Ecto neural progenitor cell (in vitro differentiated cells): ENCODE results near the gene FSTL5.
"Not testable (repeated sequence)": the region's sequence is repeated elsewhere in the genome, so short reads cannot be mapped to it uniquely, and the experiment has no call there.

Source experiments
- DNase-seq: peaks from one replicate; pipeline ENCODE4 v3.0.0-alpha.2; 2018; ENCODE audit warnings: low spot score

The FSTL5 gene

DNA sequence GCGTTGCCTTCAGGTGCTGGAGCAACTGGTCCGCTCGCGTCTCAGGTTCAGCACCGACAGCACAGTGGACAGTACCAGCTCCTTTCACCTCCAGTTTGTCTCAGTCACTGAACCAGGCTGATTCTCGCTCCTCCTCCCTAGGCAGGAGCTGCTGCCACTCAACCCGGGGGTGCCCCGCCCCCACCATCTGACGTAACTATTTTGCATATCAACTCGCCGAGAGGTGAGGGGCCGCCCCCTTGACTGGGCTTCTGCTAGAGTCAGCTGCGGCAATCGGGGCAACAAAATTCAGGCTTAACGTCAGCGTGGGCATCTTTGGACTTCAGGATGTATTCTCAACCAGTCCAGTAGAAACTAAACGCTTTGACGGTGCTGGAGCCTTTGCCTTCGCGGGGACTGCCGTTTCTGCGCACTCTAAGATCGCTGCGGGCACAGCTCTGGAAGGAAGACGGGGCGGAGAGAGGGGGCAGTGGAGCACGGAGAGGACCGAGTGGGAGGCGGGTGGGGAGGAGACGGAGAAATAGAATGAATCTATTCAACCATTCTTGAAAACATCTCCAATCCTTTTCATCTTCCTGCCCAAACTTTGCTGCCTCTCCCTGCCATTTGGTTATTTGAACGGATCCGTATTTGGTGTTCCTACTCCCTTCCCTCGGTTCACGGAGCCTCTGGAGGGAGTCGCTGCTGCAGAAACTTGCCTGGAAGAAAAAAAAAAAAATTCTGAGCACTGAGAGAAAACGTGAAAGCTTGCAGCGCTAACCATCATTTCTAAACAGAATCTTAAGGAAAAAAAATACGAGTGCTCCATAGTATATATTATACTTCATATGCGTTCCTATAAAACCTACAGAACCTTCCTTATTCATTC, at the start of gene FSTL5:
Gene FSTL5, minus strand, starts transcription at position 109 of the 868 bp plus-strand sequence. CDS start 52,604 bp downstream, outside the sequence.
- DNase-seq: peak; percentile 94

DNA sequence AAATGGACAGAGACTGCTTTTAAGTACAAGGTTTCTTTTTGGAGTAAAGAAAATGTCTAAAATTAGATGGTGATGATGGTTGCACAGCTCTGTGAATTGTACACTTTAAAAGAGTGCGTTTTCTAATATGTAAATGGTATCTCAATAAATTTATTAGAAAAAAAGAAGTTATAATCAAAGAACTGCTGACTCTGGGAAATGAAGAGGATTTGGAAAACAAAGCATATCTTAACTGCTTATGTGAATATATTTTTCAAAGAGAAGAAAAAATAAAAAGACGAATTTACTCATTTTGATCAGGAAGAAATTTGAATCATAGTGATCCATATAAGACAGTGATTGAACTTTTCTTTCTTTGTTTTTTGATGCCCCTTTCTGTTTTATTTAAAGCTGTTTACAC, 45.9 kb upstream of the FSTL5 start:
- no peak for DNase-seq

DNA sequence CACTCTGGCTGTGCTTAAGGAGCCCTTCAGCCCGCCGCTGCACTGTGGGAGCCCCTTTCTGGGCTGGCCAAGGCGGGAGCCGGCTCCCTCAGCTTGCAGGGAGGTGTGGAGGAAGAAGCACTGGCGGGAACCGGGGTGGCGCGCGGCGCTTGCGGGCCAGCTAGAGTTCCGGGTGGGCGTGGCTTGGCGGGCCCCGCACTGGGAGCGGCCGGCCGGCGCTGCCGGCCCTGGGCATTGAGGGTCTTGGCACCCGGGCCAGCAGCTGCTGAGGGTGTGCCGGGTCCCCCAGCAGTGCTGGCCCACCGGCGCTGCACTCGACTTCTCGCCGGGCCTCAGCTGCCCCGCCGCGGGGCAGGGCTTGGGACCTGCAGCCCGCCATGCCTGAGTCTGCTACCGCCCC, 39.7 kb upstream of the FSTL5 start:
- DNase-seq: not testable (repeated sequence)

DNA sequence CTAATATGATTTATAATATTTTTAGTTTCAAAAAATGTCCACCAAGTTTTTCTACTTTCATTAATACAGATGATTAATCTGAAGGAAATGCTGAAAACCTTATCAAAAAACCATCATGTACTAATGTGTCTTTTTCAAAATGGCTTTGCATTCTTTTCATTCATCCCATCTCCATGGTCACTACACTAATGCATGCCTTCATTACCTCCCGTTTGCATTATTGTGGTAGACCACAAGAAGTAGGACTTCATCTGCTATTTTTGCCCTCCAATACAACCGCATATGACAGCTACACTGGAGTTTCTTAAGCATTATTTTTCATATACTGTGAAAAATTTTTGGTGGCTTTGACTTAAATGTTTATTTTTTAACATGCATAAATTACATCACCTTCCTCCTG, 37.9 kb upstream of the FSTL5 start:
- no peak for DNase-seq

DNA sequence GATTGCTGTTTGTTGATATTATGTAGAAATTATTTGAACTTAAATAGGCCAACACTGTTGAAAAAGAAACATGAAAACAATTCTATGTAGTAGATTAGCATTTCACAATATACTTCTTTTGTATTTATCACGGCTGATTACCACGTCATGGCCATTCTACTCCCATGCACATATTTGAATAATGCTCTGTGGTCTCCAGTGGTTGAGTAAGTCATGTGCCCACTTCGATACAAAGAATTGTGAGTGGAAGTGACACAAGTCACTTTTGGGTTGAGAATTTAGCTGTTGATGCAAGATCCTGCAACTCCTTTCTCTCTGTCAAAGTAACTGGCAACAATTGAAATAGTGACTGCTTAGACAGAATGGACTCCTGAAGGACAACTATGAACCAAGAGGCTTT, 6.7 kb upstream of the FSTL5 start:
- DNase-seq: no peak

DNA sequence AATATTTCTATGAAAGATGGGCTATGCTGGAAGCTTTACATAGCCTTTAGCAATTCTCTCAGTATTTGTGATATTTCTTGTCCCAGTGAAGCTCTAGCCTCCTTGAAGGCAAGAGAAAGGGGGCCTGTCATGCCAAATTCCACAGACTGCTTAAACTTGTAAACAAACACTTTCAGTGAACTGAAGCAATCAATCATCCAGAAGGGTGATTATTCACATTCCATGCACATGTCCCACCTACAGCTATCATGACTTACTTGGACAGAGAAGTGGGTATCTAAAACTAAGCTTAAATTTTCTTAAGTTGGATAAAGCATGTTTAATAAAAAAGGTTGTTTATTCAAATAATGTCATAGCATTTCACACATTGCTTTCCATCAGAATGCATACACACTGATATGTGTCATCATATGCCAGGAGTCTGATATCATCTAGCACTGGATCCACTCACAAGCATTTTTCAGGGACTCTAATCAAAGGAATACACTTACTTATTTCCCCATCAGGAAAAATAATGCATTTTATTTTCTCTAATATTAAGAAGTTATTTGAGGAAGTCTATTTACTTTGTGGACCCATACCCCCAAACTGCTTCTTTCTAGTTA, 1.2 kb upstream of the FSTL5 start:
- DNase-seq: no peak

DNA sequence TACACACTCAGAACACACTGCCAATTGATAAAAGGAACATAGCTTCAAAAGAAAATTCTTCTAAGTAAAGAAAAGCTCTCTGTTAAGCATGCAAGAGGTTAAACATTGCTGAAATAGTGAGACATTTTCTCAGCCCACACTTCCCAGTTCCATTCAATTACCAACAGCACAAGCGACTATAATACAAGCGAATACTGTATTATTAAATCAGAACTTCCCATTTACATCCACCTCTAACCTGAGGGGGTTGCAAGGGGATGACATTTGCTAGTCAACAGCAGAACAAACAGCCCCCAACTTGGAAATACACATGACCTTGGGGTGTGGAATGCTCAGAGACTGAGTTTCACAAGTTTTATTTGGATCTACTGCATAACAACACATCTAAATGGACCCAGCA, 1.1 kb downstream of the FSTL5 start:
- no peak for DNase-seq

DNA sequence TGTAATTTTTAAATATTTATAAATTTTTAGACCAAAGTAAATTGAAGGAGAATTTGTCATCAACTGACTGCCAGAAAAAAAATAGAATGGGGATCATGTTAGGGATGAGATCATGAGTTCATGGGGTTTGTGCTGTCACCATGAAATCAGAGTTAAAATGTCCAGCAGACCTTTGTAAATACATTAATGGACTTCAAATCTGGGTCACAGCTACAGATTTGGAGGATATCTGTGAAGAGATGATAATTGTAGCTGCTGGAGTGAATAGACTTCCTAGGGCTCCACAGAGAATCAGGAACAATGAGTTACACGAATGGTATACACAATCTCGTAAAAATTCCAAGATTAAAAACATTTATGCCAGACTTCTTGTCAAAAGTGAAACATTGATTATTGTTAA, 6.6 kb downstream of the FSTL5 start:
- DNase-seq: no peak

DNA sequence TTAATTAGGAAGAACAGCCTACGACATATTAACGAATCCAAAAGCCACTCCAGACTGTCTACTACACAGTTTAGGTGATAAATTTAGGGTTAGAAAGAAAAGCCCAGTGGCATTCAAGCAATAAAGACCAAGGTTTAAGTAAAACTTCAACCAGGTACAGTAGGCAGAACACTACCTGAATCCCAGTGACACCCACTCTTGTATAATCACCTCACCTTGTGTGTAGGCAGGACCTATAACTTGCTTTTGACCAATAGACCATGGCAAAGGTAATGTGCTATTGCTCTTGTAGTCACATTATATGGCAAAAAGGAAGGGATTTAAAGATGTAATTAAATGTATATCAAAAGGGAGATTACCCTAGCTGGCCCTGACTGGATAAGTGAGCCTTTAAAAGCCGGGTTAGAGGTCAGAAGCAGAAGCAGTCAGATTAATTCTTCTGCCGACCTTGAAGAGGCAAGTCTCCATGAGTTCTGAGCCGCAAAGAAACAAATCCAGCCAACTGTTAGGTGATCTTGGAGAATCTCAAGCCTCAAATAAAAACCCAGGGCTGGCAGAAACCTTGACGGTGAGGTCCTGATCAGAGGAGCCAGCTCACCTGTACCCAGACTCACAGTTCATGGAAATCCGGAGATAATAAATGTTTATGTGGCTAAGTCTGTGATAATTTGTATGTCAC, 8.8 kb downstream of the FSTL5 start:
- no peak for DNase-seq

DNA sequence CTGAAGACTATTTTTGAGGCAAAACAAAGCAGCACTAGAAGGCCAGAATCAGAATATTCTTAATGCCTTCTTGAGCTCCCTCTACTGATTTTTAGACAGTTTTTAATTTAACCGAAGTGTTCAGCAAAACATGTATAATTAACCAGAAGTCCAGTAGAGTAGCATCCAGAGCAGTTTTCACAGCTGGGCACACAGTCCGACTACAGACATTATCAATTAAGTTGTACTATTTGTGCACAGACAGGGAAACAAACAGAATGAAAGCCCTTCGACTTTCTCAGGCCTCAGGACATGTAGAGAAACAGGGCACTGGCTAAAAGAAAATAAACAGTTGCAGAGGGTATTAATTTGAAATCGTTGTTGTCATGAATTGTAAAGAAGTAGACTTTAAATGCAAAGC, 11.9 kb downstream of the FSTL5 start:
- DNase-seq: no peak

DNA sequence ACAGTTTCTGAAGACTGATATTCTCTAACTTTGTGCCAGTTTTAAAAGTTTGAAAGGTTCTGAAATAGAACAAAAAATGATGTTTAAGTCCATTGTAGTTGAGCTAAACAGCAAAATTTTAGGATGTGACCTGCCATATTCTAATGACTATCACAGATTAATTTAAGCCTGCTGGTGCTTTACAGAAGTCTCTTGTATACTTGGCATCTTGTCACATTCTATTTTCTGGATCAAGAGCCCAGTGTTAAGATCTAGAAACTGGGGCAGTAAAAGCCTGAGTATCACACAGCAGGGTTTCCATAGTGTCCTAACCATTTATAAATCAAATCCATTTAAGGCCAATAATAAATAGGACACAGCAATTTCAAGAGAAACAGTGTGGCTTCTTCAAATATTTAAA, 12.4 kb downstream of the FSTL5 start:
- DNase-seq: no peak

DNA sequence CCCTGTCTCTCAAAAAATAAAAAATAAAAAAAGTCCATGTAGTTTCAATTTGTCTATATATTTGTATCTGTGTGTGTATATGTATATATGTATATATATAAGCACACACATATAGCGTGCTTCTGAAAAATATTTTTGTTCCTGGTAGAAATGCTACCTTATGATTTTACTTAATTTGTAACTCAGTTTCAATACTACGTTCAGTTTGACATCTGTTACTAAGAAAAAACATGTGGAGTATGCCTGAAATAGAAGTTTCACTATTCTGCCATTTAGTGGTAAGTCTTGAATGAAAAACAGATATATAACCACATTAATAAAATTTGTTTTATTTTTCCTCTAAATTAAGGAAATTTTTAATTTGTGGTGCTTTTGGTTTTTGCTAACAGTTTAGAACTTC, 14.2 kb downstream of the FSTL5 start:
- no peak for DNase-seq

DNA sequence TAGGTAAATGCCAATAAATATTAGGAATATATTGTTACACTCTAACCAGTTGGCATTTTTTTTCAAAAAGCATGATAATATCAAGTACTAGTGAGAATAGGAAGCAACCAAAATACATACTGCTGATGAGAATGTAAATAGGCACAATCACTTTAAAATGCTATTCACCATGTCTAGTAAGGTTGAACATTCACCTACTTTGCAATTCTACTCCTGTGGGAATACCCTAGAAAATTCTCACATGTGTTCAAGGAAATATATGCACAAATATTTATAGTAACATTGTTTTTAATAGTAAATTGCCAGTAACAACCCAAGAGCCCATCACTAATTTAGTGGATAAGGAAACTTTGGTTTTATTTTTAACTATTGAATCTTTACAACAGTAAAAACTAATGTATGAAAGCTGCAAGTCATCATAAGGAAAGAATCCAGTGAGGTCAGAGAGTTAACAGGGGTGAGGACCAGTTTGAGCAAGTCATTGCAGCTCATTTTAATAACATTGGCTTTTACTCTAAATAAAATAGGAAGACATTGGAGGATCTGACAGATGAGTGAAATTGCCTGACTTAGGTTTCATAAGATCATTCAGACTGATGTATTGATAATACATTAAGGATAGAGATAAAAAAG, 23.6 kb downstream of the FSTL5 start:
- DNase-seq: no peak

DNA sequence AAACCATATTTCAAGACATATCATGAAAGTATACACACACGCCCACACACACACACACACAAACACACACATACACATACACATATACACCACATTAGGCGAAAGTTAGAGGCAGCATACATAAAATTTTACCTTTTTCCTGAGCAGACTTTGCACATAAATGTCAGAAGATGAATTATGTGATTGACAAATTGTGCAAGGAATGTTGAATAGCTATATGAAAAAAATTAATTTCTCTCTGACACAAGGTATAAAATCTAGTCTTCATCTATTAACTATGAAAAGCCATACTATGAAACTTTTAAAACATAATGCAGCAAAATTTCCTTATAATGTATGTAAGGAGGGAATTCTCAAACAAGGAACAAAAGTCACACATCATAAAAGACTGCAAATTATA, 24.4 kb downstream of the FSTL5 start:
- no peak for DNase-seq

DNA sequence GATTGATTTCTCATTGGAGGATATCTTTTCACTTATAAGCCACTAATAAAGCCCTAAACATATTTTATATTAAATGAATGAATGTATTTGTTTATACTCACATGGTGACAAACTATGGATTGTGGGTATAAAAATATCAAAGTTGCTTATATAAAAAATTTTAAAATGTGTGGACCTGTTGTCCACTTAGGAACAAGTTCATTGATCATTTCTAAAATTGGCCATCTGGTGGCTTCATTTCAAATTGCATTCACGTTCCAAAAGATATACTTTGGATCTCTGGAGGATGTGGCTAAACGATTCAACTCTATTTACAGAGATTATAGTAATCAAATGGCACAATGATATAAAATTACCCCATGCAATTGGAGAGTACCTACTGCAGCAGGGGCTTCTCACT, 32.5 kb downstream of the FSTL5 start:
- DNase-seq: no peak

DNA sequence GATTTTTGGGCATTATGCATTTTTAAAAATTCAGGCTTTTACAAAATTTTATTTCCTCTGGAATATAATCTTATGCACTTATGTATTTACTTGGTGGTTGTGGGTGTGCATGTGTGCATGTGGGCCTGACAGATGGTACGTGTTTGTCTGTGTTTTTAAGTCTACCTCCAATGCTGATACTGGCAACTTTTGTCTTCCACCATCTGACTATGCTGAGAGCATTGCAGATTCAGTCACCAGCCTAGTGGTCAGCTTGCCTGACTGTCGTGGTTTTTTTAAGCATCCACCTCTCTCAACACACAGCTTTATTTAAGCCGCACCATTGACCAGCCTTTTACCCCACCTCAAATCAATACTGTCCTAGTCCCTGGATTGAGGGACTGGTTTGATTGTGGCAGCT, 37.1 kb downstream of the FSTL5 start:
- no peak for DNase-seq

DNA sequence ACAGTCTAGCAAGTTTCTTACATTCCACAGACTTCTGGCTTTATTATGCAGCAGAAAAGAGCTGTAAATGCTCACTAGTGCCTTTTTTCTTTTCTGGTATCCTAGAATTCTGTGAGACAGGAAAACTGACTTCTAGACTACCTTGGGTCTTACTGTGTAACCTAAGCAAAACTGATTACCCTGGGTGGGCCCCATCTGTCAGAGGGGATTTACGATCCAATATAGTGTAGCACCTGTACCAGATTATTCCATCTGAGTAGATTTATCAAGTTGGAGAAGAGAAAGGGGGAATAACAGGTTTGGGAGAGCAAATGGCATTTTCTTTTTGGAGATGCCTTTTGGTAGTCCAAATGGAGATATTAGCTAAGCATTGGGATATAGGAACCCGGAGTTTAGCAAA, 46.7 kb downstream of the FSTL5 start:
- no peak for DNase-seq

DNA sequence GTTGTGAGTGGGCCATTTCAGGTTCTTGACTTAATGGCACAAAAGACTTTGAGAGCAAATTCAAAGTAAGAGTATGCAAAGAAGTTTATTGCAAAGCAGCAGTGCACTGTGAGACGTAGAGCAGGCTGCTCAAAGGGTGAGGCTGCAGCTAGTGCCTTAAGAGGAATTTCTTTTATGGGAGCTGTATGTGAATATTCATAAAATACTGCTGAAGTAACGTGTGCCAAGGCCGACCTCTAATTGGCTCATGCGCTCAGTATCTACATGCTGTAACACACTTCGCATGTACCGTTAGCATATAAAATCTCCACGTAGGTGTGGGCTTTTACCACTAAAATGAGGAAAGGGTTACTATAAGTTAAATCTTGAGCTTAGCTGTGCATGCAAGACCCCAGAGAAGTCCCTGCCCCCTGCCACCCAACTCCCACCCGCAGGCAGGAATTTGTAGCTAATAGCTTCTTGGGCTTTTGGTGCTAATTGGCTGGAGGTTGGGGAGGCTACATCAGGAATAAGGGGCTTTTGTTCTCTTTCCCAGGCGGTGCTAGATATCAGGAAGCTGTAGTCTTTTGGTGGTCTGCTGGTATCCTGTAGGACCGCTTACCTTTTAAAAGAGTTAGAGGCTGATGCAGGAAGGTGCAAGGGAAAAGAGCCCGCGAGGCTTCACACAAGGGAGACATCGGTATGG, 47.6 kb downstream of the FSTL5 start:
- DNase-seq: peak; percentile 47

DNA sequence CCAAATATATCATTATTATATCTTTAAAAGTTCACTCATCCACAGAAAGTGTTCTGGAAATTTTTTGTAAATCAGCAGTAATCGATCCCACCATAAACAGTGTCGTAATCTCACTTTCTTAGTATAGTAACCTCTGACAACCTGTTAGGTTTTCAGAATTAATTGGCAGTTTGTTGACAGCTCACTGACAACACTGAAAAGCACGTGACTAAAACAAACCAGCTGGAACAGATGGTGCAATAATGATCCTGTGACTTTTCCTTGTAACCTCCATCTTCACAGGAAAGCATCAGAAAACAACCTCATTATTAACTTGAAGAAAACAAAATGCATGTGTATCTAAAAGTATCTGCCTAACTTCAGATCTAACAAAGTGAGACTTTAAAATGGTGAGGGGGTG, 48.5 kb downstream of the FSTL5 start:
- no peak for DNase-seq

DNA sequence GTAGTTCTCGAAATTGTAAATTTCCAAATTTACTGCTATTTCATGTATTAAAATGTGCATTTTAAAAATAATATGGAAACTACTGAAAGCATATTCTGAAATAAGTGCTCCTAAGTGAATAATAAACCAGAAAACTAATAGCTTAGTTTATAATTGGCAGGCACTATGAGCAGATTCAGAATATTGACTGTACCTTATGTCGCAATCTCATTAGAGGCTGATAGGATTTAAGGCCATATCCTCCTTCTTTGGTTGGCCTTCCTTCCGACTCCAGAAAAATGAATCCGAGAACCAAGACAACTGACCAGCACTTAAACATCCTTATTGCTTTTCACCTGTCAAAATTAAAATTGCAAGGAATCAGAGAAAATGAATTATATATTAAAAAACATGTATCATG, 52.7 kb downstream of the FSTL5 start:
- DNase-seq: no peak

DNA sequence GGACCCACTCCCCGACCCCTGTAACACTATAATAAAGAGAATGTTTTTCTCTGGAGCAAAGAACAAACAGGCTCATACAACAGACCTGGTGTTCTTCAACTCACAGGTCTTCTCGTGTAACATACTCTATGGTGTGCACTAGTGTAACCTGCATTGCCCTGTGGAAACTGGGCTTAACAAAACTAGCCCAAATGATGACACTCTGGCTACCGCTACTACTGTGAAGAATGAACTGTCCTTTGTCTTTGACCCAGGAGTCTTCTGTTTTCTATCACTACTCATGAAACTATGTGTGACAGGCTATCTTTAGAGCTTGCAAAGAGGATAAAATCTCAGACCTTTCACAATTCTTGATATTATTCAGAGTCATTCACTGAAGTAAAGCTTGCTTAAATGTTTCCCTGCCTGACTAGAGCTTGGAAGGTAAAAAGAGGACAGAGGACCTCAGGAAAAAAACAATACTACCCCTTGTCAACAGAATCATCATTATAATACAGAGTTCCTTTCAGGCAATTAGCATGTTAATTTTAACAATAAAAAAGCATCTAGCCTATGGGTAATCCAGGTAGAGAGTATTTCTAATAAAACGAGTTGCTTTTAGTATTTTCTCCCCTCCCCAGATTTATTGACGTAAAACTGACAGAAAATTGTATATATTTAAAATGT, 59.2 kb downstream of the FSTL5 start:
- DNase-seq: no peak

DNA sequence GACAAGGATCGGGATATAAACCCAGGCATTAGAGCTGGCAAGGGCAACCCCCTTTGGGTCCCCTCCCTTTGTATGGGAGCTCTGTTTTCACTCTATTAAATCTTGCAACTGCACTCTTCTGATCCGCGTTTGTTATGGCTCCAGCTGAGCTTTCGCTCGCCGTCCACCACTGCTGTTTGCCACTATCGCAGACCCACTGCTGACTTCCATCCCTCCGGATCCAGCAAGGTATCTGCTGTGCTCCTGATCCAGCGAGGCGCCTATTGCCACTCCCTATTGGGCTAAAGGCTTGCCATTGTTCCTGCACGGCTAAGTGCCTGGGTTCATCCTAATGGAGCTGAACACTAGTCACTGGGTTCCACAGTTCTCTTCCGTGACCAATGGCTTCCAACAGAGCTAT, 59.9 kb downstream of the FSTL5 start:
- DNase-seq: not testable (repeated sequence)
